C4-2B (cell line): ENCODE results near the gene PAGE5.

Source experiments
- H3K27ac ChIP-seq: fragments of 450-650 bp; 2 replicates; pipeline ENCODE4 v1.5.1; 2017
- ZFX ChIP-seq: fragments of 450-650 bp; IDR thresholded peaks from 2 replicates; pipeline ENCODE4 v1.6.1; 2017
- TF ChIP-seq, protein P1 (sequence below): fragments of 450-650 bp; conservative IDR thresholded peaks from 2 replicates; pipeline ENCODE4 v1.5.1; 2017; ENCODE audit warnings: mild to moderate bottlenecking

The PAGE5 gene, protein sequence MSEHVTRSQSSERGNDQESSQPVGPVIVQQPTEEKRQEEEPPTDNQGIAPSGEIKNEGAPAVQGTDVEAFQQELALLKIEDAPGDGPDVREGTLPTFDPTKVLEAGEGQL

DNA sequence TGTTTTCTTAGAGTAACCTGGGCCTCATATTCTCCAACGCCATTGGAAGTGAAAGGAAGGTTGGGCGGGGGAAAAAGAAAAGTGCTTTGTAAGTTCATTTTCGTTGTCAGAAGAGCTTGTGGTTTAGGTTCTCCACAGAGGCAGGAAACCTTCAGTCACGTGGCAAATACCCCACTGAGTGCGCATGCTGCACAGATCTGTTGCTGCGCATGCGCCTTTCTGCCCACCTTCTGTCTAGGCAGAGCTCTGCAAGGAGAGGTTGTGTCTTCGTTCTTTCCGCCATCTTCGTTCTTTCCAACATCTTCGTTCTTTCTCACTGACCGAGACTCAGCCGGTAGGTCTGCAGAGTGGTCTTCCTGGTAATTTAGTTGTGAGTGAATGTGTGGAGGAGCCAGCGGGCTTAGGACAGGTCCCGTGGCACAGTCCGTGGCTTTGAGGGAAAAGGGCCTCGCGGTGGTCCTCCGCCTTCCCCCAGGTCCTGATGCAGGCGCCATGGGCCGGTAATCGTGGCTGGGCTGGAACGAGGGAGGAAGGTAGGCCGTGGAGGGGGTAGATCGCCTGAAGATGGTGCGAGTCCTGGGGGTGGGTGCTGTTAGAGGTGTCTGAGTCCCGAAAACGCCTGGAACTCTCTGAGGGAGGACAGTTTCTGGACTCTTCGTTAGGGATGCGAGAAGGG is at the start of gene PAGE5:
Gene PAGE5, plus strand, starts transcription at position 228 of the 676 bp plus-strand sequence. CDS start 1,037 bp downstream, outside the sequence.
- TF ChIP-seq, protein P1, sequence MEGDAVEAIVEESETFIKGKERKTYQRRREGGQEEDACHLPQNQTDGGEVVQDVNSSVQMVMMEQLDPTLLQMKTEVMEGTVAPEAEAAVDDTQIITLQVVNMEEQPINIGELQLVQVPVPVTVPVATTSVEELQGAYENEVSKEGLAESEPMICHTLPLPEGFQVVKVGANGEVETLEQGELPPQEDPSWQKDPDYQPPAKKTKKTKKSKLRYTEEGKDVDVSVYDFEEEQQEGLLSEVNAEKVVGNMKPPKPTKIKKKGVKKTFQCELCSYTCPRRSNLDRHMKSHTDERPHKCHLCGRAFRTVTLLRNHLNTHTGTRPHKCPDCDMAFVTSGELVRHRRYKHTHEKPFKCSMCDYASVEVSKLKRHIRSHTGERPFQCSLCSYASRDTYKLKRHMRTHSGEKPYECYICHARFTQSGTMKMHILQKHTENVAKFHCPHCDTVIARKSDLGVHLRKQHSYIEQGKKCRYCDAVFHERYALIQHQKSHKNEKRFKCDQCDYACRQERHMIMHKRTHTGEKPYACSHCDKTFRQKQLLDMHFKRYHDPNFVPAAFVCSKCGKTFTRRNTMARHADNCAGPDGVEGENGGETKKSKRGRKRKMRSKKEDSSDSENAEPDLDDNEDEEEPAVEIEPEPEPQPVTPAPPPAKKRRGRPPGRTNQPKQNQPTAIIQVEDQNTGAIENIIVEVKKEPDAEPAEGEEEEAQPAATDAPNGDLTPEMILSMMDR: no peak
- H3K27ac ChIP-seq: no peak within 1 kb of the TSS

DNA sequence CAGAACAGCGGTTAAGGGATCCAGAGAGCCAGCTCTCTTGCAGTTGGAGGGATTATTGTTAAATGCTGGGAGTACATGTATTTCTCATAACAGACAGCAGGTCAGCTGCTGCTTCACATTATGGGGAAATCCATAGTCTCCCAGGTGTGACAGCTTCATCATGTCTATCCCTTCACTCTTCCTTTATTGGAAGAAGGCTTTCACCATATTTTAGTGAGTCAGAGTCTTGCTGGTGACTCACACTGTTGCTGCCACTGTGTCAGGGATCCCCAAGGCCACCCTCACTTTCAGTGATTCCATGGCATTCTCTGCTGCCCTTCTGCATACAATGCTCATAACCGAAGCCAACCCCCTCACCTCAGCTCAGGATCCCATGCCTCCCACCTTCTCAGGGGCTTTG is 32.9 kb upstream of the PAGE5 start:
- no peak for TF ChIP-seq ZFX
- TF ChIP-seq, protein P1: no peak
- H3K27ac ChIP-seq: no peak overlapping the region

DNA sequence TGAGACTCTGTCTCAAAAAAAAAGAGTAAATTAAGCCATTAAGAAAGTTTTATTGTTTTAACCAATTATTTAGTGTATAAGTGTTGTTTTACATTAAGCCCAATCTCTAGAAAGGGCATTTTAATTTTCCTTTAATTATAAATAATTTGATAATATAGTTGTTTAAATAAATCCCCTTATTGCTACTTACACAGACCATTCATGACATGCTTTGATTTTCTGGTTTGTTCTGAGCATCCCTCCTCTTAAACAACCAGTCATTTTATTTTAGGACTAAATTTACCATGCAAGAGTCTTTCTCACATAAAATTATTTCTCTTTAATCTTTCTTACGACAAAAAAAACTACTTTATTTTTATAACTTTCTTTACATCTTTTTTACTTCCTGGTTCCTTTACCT is 23.5 kb upstream of the PAGE5 start:
- no peak for TF ChIP-seq ZFX
- TF ChIP-seq, protein P1: no peak
- H3K27ac ChIP-seq: no peak overlapping the region

DNA sequence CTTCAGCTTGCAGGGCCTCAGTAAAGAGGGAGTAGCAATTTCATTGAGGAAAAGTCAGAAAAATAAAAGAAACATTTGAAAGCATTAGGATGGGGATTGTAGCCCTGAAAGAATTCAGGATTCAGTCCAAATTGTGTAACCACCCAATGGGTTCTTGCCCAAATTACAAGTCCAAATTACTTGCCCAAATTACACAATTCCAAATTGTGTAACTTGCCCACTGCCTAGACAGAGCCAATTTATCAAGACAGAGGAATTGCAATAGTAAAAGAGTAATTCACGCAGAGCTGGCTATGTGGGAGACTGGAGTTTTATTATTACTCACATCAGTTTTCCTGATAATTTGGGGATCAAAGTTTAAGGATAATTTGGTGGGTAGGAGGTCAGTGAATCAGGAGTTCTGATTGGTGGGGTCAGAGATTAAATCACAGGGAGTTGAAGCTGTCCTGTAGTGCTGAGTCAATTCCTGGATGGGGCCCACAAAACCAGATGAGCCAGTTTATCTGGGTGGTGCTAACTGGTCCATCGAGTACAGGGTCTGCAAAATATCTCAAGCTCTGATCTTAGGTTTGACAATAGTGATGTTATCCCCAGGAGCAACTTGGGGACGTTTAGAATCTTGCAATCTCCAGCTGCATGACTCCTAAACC is 18.1 kb upstream of the PAGE5 start:
- TF ChIP-seq ZFX: no peak
- TF ChIP-seq, protein P1: no peak
- no peak overlapping the region for H3K27ac ChIP-seq

DNA sequence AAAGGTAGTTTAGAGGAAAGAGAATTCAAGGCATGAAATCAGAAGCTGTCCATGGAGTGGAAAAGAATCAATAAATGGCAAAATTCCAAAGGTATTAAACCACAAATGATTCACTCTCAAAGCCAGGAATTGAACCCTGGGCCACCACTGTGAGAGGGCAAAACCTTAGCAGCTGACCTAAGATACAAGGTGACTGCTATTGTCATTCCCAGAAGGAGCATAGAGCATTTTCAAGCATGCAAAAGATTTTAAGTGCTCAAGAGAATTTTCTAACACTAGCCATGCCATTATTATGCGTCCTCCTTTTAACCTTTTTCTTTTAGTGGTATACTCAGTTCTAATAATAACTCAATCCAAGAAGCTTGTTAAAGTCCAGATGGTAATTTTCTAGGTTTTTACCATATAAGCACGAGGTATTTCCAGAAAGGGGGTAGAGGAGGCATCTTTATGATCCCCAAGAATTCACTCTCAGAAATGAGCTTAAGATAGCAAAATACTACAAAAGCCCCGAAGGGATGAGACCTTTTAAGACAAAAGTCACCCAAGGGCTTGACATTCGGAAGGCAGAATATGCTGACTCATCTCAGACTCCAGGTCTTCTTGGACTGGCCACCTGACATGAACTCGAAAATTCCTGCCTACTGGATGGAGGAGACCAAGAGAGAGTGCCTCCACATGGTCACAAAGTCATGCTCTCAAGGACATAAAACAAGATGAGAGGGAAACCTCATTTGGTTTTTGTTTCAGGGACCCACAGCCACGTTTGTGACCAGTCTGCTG is 13.8 kb upstream of the PAGE5 start:
- no peak overlapping the region for H3K27ac ChIP-seq
- TF ChIP-seq, protein P1: no peak
- no peak for TF ChIP-seq ZFX

DNA sequence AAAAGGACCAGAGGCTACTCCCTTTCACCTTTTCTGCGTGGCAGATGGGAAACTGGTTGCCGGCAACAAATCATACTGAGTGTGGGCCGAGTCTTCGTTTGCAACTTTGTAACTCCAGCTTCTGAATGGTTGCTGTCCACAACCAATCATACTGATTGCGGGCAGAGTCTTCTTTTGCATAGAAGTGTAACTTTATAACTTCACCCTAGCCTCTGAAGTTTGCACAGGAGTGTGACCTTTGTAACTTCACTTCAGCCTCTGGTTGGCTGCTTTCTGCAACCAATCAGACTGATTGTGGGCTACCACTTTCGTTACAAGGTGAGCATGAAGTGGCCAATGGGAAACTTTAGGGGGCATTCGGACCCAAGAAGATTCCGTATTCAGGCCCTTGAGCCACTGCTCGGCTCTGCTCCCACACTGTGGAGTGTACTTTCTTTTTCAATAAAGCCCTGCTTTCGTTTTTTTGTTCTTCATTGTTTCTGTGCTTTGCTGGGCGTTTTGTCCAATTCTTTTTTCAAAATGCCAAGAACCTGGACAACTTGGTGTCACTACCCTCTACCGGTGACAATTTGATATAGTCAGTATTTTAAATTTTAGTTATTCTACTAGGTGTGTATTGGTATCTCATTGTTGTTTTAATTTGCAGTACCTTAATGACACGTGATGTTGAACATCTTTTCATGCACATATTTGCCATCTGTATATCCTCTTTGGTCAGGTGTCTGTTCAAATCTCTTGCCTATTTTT is 9.0 kb upstream of the PAGE5 start:
- TF ChIP-seq, protein P1: peak; percentile 38
- no peak for TF ChIP-seq ZFX

More for the DNA sequence above, 9.0 kb upstream of the PAGE5 start:
- H3K27ac ChIP-seq: no peak overlapping the region
